ENCODE measurements around the gene ACOXL. TPM values are rescaled to one million over a fixed set of nuclear protein-coding genes. Genes with fewer than 3 reads are reported as not detected.

Gene ACOXL
- total RNA-seq, 4 donors from 2014 or later = not detected

DNA sequence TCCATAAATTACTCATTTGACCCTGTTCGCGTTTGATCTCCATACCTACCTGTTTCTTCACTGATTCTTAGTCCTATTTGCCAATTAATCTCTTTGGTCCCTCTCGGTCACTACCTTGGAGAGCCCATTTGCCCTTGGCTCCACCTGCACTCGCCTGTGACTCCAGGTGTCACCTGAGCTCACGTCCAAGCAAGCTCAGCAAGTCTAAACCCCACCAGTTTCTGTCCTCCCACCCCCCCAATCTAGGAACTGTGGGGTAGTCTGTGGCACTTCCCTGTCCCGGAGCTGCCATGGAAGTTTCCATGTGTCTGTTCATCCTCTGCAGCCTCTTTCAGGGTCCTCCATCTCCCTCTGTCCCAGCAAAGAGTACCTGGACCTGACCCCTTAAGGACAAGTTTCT is 320.2 kb downstream of the ACOXL start:
- TF ChIP-seq, protein P1, sequence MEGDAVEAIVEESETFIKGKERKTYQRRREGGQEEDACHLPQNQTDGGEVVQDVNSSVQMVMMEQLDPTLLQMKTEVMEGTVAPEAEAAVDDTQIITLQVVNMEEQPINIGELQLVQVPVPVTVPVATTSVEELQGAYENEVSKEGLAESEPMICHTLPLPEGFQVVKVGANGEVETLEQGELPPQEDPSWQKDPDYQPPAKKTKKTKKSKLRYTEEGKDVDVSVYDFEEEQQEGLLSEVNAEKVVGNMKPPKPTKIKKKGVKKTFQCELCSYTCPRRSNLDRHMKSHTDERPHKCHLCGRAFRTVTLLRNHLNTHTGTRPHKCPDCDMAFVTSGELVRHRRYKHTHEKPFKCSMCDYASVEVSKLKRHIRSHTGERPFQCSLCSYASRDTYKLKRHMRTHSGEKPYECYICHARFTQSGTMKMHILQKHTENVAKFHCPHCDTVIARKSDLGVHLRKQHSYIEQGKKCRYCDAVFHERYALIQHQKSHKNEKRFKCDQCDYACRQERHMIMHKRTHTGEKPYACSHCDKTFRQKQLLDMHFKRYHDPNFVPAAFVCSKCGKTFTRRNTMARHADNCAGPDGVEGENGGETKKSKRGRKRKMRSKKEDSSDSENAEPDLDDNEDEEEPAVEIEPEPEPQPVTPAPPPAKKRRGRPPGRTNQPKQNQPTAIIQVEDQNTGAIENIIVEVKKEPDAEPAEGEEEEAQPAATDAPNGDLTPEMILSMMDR (IDR thresholded peaks at IDR 0.05) = no peak
- no peak for TF ChIP-seq POLR2A (IDR thresholded peaks at IDR 0.05)
- H3K9me3 ChIP-seq = no peaks in the 10 kb centered on the region
- H3K36me3 ChIP-seq = no peaks in the 10 kb centered on the region
- H3K27me3 ChIP-seq = peaks cover 0 to 32% (median 0%) of the 10 kb centered on the region in 4 donors
- H3K4me1 ChIP-seq = no peaks in the 10 kb centered on the region
- H3K4me3 ChIP-seq = no peak overlapping the region
- no peak for DNase-seq
- 78 to 83% methylated on average over 6 of the region's 6 CpGs for WGBS, 2 donors
- intact Hi-C loops (cut with DNase I) = no loop called here
- no peak overlapping the region for H3K27ac ChIP-seq

- TF ChIP-seq, protein P1 (IDR thresholded peaks at IDR 0.05) = no peak
- TF ChIP-seq POLR2A (IDR thresholded peaks at IDR 0.05) = no peak
- intact Hi-C loops (cut with DNase I) = no loop called here
- DNase-seq = no peak
- WGBS, 2 donors = 73 to 100% methylated on average over 1 of the region's 1 CpG
- no peaks in the 10 kb centered on the region for H3K4me1 ChIP-seq
- H3K27ac ChIP-seq = no peak overlapping the region
- H3K27me3 ChIP-seq = peaks cover 0 to 32% (median 0%) of the 10 kb centered on the region in 4 donors
- H3K9me3 ChIP-seq = no peaks in the 10 kb centered on the region
- no peaks in the 10 kb centered on the region for H3K36me3 ChIP-seq
- no peak overlapping the region for H3K4me3 ChIP-seq
Measured at GRCh38 chr2:111053266-111053665, 320.9 kb downstream of the ACOXL start.

- Histone ChIP-seq H3K36me3 (no peaks in the 10 kb centered on the region), H3K9me3 (no peaks in the 10 kb centered on the region), H3K27me3 (peaks cover 0 to 32% (median 0%) of the 10 kb centered on the region in 4 donors), H3K4me1 (no peaks in the 10 kb centered on the region), H3K4me3 (no peak overlapping the region), H3K27ac (no peak overlapping the region)
- intact Hi-C loops (cut with DNase I) = no loop called here
- 84 to 88% methylated on average over 3 to 4 of the region's 5 CpGs for WGBS, 2 donors
- TF ChIP-seq, protein P1 (IDR thresholded peaks at IDR 0.05) = no peak
- no peak for TF ChIP-seq POLR2A (IDR thresholded peaks at IDR 0.05)
- DNase-seq = no peak
Measured at GRCh38 chr2:111053825-111054515, 321.6 kb downstream of the ACOXL start.

DNA sequence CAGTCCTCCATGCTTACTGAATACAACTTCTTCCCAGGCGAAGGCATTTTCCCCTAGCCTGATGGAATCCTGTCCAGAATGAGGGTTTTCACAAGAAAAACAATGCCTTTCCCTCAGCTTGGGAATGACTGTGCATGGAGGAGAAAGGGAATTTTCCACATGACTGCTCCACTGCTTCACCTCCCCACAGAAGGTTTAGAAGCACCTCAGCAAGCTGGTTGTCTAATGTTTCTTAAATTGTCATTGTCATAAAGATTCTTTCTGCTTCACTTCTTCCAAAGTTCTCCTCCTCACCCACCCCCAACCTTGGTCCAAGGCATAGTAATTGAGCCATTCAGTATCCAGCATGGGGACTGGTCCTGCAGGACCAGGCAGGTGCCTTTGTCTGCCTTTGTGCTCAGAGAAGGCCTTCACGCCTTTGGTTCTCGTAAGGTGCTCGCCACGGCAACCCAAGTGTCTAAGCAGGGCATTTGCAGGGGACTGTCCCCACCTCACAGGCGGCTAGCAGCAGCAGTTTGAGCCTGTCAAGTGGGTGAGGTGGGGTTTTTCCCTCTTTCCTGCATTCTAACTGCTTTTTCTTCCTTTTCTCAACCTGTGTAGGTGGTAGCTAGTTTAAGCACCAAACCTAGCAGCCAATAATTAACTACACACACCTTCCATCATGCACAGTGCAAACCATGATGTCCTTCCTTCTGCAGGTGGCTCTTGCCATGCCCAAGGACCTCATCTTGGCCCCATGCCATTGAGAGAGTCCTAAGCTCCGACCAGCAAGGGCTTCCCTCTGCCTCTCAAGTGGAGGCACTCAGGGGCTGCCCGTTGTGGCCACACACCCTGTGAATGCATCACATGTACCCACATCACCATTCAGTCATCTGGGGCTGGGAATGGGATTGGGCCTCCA is 322.7 kb downstream of the ACOXL start:
- no peak for TF ChIP-seq POLR2A (IDR thresholded peaks at IDR 0.05)
- TF ChIP-seq, protein P1 (IDR thresholded peaks at IDR 0.05) = no peak
- H3K4me1 ChIP-seq = no peaks in the 10 kb centered on the region
- intact Hi-C loops (cut with DNase I) = no loop called here
- H3K36me3 ChIP-seq = no peaks in the 10 kb centered on the region
- no peaks in the 10 kb centered on the region for H3K9me3 ChIP-seq
- peaks cover 0 to 33% (median 0%) of the 10 kb centered on the region in 4 donors for H3K27me3 ChIP-seq
- H3K27ac ChIP-seq = no peak overlapping the region
- 67 to 76% methylated on average over 7 of the region's 8 CpGs for whole genome bisulfite sequencing, 2 donors
- DNase-seq = no peak
- H3K4me3 ChIP-seq = no peak overlapping the region

- no peak for TF ChIP-seq POLR2A (IDR thresholded peaks at IDR 0.05)
- TF ChIP-seq, protein P1 (IDR thresholded peaks at IDR 0.05) = no peak
- no peak for DNase-seq
- peaks cover 0 to 36% (median 0%) of the 10 kb centered on the region in 4 donors for H3K27me3 ChIP-seq
- H3K27ac ChIP-seq = no peak overlapping the region
- intact Hi-C loops (cut with DNase I) = no loop called here
- H3K9me3 ChIP-seq = no peaks in the 10 kb centered on the region
- no peak overlapping the region for H3K4me3 ChIP-seq
- H3K36me3 ChIP-seq = no peaks in the 10 kb centered on the region
- WGBS, 2 donors = 62 to 83% methylated on average over 2 of the region's 2 CpGs
- no peaks in the 10 kb centered on the region for H3K4me1 ChIP-seq
Measured at GRCh38 chr2:111055735-111056134, 323.4 kb downstream of the ACOXL start.

All from esophagus squamous epithelium (tissue), 5 donors.